SK-N-SH (cell line): ENCODE measurements around the gene RNU6-9. TPM values are rescaled to one million over a fixed set of nuclear protein-coding genes. Genes with fewer than 3 reads are reported as not detected.

Experiments
- CTCF ChIA-PET: fragments of 300-600, 350-600 bp; formaldehyde crosslinking; extraction: SDS; loops from one replicate; lab custom pipeline; 2021; lab: Yijun Ruan, JAX
- POLR2A ChIA-PET: fragments of 350-600 bp; sonication (Branson Sonifier 250); formaldehyde crosslinking; extraction: SDS; loops from one replicate; lab custom pipeline; 2020; ENCODE audit warnings: antibody characterized with exemption, inconsistent platforms; lab: Yijun Ruan, JAX
- DNase-seq: peaks from one replicate; pipeline ENCODE4 v3.0.0; 2012
- H2AFZ ChIP-seq: fragments of 200-600 bp; sonication (generic); 2 replicates; pipeline ENCODE4 v1.8.1; 2016; ENCODE audit warnings: antibody characterized with exemption, mild to moderate bottlenecking, low read depth
- H3F3A ChIP-seq: fragments of 200-600 bp; sonication (generic); replicated peaks from 2 replicates; pipeline ENCODE3; 2016; ENCODE audit warnings: antibody characterized with exemption, mild to moderate bottlenecking; ENCODE audit not compliant: insufficient read depth
- H3K27ac ChIP-seq, 2 experiments: fragments of 200-500 bp in 1 of 2; fragments of 200-600 bp in 1 of 2; sonication (Bioruptor generic) in 1 of 2; sonication (generic), shearing (Covaris generic) in 1 of 2; 2 replicates each; pipeline versions ENCODE4 v1.5.1 to v1.6.1; 2014 to 2016; ENCODE audit warnings: low read depth in 2 of 2, inconsistent platforms in 1 of 2, low read length in 1 of 2, mild to moderate bottlenecking in 1 of 2, mixed read lengths in 1 of 2
- H3K27me3 ChIP-seq: fragments of 200-600 bp; sonication (generic), shearing (Covaris generic); 2 replicates; pipeline ENCODE4 v1.6.1; 2016; ENCODE audit warnings: mixed run types; ENCODE audit not compliant: insufficient read depth
- H3K36me3 ChIP-seq, 2 experiments: fragments of 200-500 bp in 1 of 2; fragments of 200-600 bp in 1 of 2; sonication (Bioruptor generic) in 1 of 2; sonication (generic) in 1 of 2; replicated peaks in 1 of 2; 2 replicates each; pipeline versions ENCODE3 to v1.5.1; 2014 to 2016; ENCODE audit warnings: low read length in 1 of 2, mild to moderate bottlenecking in 1 of 2; ENCODE audit not compliant: insufficient read depth in 2 of 2, control insufficient read depth in 1 of 2
- H3K4me1 ChIP-seq, 2 experiments: fragments of 200-500 bp in 1 of 2; fragments of 200-600 bp in 1 of 2; sonication (Bioruptor generic) in 1 of 2; sonication (generic), shearing (Covaris generic) in 1 of 2; 2 replicates each; pipeline versions ENCODE4 v1.5.1 to v1.6.1; 2014 to 2016; ENCODE audit warnings: low read depth in 1 of 2, low read length in 1 of 2, mixed run types in 1 of 2; ENCODE audit not compliant: insufficient read depth in 2 of 2, control insufficient read depth in 1 of 2
- H3K4me2 ChIP-seq: fragments of 200-600 bp; sonication (generic), shearing (Covaris generic); 2 replicates; pipeline ENCODE4 v1.6.1; 2017; ENCODE audit warnings: mixed run types
- H3K4me3 ChIP-seq, 2 experiments: fragments of 200-500 bp in 1 of 2; fragments of 200-600 bp in 1 of 2; sonication (Bioruptor generic) in 1 of 2; sonication (generic), shearing (Covaris generic) in 1 of 2; 2 replicates each; pipeline versions ENCODE4 v1.5.1 to v1.8.1; 2014 to 2016; ENCODE audit warnings: low read depth in 2 of 2, inconsistent platforms in 1 of 2, low read length in 1 of 2, mild to moderate bottlenecking in 1 of 2, mixed read lengths in 1 of 2, moderate library complexity in 1 of 2
- H3K79me2 ChIP-seq: fragments of 200-600 bp; sonication (generic); 2 replicates; pipeline ENCODE4 v1.8.1; 2017; ENCODE audit warnings: mild to moderate bottlenecking; ENCODE audit not compliant: insufficient read depth
- H3K9ac ChIP-seq: fragments of 200-600 bp; sonication (generic); 2 replicates; pipeline ENCODE4 v1.6.1; 2017; ENCODE audit warnings: mixed run types
- H3K9me2 ChIP-seq: fragments of 200-600 bp; sonication (generic); 2 replicates; pipeline ENCODE4 v1.6.1; 2017; ENCODE audit warnings: mixed run types
- H3K9me3 ChIP-seq: fragments of 200-600 bp; sonication (generic); 2 replicates; pipeline ENCODE4 v1.6.1; 2017; ENCODE audit warnings: mixed run types, mild to moderate bottlenecking, moderate library complexity
- H4K20me1 ChIP-seq: fragments of 200-600 bp; sonication (generic); 2 replicates; pipeline ENCODE4 v1.6.1; 2017; ENCODE audit warnings: mild to moderate bottlenecking, mixed run types; ENCODE audit not compliant: insufficient read depth
- CHD2 ChIP-seq: fragments of 150-350 bp; IDR thresholded peaks from 2 replicates; pipeline ENCODE4 v1.6.1; 2018; ENCODE audit warnings: low read length; ENCODE audit not compliant: partially characterized antibody
- EP300 ChIP-seq, 2 experiments: IDR thresholded peaks; 2 replicates each; pipeline versions ENCODE4 v1.4.0 to v1.6.1; 2012; ENCODE audit warnings: borderline replicate concordance in 1 of 2, low read depth in 1 of 2, low read length in 1 of 2
- FOXM1 ChIP-seq: IDR thresholded peaks from 2 replicates; pipeline ENCODE4 v1.4.0; 2012; ENCODE audit warnings: low read depth, mild to moderate bottlenecking
- MXI1 ChIP-seq: IDR thresholded peaks from 2 replicates; pipeline ENCODE4 v1.6.1; 2012; ENCODE audit warnings: mild to moderate bottlenecking, low read depth, low read length, improper control_type of control experiment
- PBX3 ChIP-seq: IDR thresholded peaks from 2 replicates; pipeline ENCODE4; 2012
- POLR2AphosphoS5 ChIP-seq: IDR thresholded peaks from 2 replicates; pipeline ENCODE4 v1.6.1; 2012; ENCODE audit warnings: low read depth, low read length
- RCOR1 ChIP-seq: fragments of 150-350 bp; IDR thresholded peaks from 2 replicates; pipeline ENCODE4 v1.6.1; 2017; ENCODE audit warnings: antibody characterized with exemption, low read length
- REST ChIP-seq: IDR thresholded peaks from 2 replicates; pipeline ENCODE4 v1.6.1; 2012; ENCODE audit warnings: mild to moderate bottlenecking, low read depth, low read length, moderate library complexity
- RXRA ChIP-seq: IDR thresholded peaks from 2 replicates; pipeline ENCODE4 v1.4.0; 2012; ENCODE audit warnings: low read depth, mild to moderate bottlenecking, borderline replicate concordance
- USF2 ChIP-seq: fragments of 150-350 bp; IDR thresholded peaks from 2 replicates; pipeline ENCODE4 v1.6.1; 2017; ENCODE audit warnings: antibody characterized with exemption, low read length, low read depth, borderline replicate concordance
- WGBS: methylation state at CpG from one replicate; pipeline ENCODE4 v1.1.6; 2017; ENCODE audit warnings: low lambda C conversion rate; 5-methylcytosine and 5-hydroxymethylcytosine counted together
- polyA plus RNA-seq, 3 experiments: library from polyadenylated mRNA; depleted of rRNA; stranded (reverse); fragments of >200 nt; gene quantifications; 2 replicates each; pipeline ENCODE4 v1.2.3, GENCODE V29; 2012

RNU6-9 gene
- polyA plus RNA-seq, 1 of the 3 experiments (the other 2 are of a cell fraction) = not detected

GRCh38 chr19:883661-884211 is 9.5 kb upstream of the RNU6-9 start:
- CTCF ChIA-PET = no interaction called here

More at GRCh38 chr19:883661-884211, 9.5 kb upstream of the RNU6-9 start:
- H3K9me3 ChIP-seq = no peaks in the 10 kb centered on the region
- H3K36me3 ChIP-seq = peaks cover 11 to 57% of the 10 kb centered on the region in 2 experiments
- TF ChIP-seq FOXM1 = no peak
- no peak for TF ChIP-seq CHD2
- no peak for TF ChIP-seq EP300 (IDR thresholded peaks at IDR 0.05; ENCODE audit: borderline replicate concordance in 1 of 2, low read depth in 1 of 2, low read length in 1 of 2)
- TF ChIP-seq POLR2AphosphoS5 = no peak
- no peak for TF ChIP-seq MXI1
- no peak for TF ChIP-seq RCOR1
- no peak for TF ChIP-seq PBX3
- no peak for TF ChIP-seq RXRA
- TF ChIP-seq REST = no peak
- TF ChIP-seq USF2 = no peak
- H3F3A ChIP-seq = peaks cover 6% of the 10 kb centered on the region
- DNase-seq = no peak
- no peaks in the 10 kb centered on the region for H4K20me1 ChIP-seq
- no peaks in the 10 kb centered on the region for H3K9me2 ChIP-seq
- POLR2A ChIA-PET = no interaction called here
- no peaks in the 10 kb centered on the region for H3K27me3 ChIP-seq
- WGBS = 95% methylated on average over 18 of the region's 22 CpGs
- H3K9ac ChIP-seq = no peak overlapping the region
- H2AFZ ChIP-seq = no peak overlapping the region
- H3K79me2 ChIP-seq = no peaks in the 10 kb centered on the region
- no peak overlapping the region for H3K27ac ChIP-seq
- no peak overlapping the region for H3K4me2 ChIP-seq
- peaks cover 0 to 15% of the 10 kb centered on the region in 2 experiments; a peak in 1 of 4 replicates for H3K4me1 ChIP-seq
- no peak overlapping the region for H3K4me3 ChIP-seq
